ENCODE measurements around the gene DNAAF5.

DNA sequence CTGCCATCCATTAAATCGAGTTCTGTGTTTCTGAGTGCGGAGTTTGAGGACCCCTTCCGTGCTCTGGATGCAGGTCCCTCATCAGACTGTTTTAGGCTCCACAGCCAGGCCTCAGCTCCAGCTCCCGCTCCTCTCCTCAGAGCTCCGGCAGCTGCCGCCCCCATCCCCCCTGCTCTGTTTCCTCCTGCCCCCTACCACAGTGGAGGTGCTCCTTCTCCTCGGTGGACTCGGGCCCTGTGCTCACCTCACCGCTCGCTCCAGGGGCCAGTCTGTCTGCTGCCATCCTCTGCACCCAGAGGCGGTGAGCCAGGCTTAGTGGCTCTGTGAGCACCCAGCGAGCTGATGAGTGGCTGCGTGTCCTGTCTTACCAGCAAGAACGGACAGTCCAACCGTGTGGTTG is 21.9 kb downstream of the DNAAF5 start:
- no peak for TF ChIP-seq POLR2A (IDR thresholded peaks at IDR 0.05; ENCODE audit: low read length)
- no peak for TF ChIP-seq GATA1 (IDR thresholded peaks at IDR 0.05; ENCODE audit: low read depth, low read length)
